Posterior cingulate gyrus (tissue), 11 donors: ENCODE results near the gene AKAP6.
A peak's percentile ranks its signal among the peaks of the same experiment; 100 is the strongest.

Experiments used
- DNase-seq, 10 donors: peaks; one replicate each; pipeline versions ENCODE4 v3.0.0 to v3.0.0-alpha.2; 2020 to 2021; ENCODE audit warnings: mixed read lengths in 3 of 10
- intact Hi-C: fragments of 100-400 bp; cut with DNase I; formaldehyde crosslinking; loops from one replicate; pipeline ENCODE4 v1.15.1; 2023

AKAP6 gene

GRCh38 chr14:32713856-32714255, 384.8 kb downstream of the AKAP6 start:
- no peak for DNase-seq
- intact Hi-C loops: loop anchor here (5.0 kb wide), 1 partner anchor 223 kb away; the partner anchor contains the start of gene NPAS3

- DNase-seq: no peak
- intact Hi-C loops: no loop called here
Measured at GRCh38 chr14:32719601-32720000, 390.5 kb downstream of the AKAP6 start.

GRCh38 chr14:32720927-32721326, 391.8 kb downstream of the AKAP6 start:
- DNase-seq: no peak
- intact Hi-C loops: no loop called here

GRCh38 chr14:32722631-32723183, 393.6 kb downstream of the AKAP6 start:
- DNase-seq: peak in 2 of 10 donors; percentile 43 to 60
- intact Hi-C loops: no loop called here

GRCh38 chr14:32724867-32725471, 395.9 kb downstream of the AKAP6 start:
- peak in 2 of 10 donors; percentile 40 to 84 for DNase-seq
- intact Hi-C loops: no loop called here

GRCh38 chr14:32726516-32726915, 397.4 kb downstream of the AKAP6 start:
- intact Hi-C loops: no loop called here
- DNase-seq: no peak

GRCh38 chr14:32727832-32728231, 398.7 kb downstream of the AKAP6 start:
- intact Hi-C loops: no loop called here
- DNase-seq: peak in 6 of 10 donors; percentile 30 to 85 (median 52)

- intact Hi-C loops: no loop called here
- no peak for DNase-seq
Measured at GRCh38 chr14:32728526-32728925, 399.4 kb downstream of the AKAP6 start.

GRCh38 chr14:32728976-32729375, 399.9 kb downstream of the AKAP6 start:
- DNase-seq: no peak

GRCh38 chr14:32731249-32731648, 402.2 kb downstream of the AKAP6 start:
- intact Hi-C loops: no loop called here
- DNase-seq: no peak

More at GRCh38 chr14:32728976-32729375, 399.9 kb downstream of the AKAP6 start:
- intact Hi-C loops: no loop called here

- DNase-seq: no peak
- intact Hi-C loops: no loop called here
Measured at GRCh38 chr14:32733015-32733414, 403.9 kb downstream of the AKAP6 start.

GRCh38 chr14:32734261-32734660, 405.2 kb downstream of the AKAP6 start:
- intact Hi-C loops: no loop called here
- DNase-seq: no peak

- intact Hi-C loops: no loop called here
Measured at GRCh38 chr14:32737621-32738020, 408.5 kb downstream of the AKAP6 start.

GRCh38 chr14:32738206-32738871, 409.2 kb downstream of the AKAP6 start:
- no peak for DNase-seq
- intact Hi-C loops: no loop called here

More at GRCh38 chr14:32737621-32738020, 408.5 kb downstream of the AKAP6 start:
- DNase-seq: no peak

- intact Hi-C loops: no loop called here
Measured at GRCh38 chr14:32744811-32745445, 415.8 kb downstream of the AKAP6 start.

GRCh38 chr14:32754209-32754608, 425.1 kb downstream of the AKAP6 start:
- intact Hi-C loops: no loop called here
- no peak for DNase-seq

More at GRCh38 chr14:32744811-32745445, 415.8 kb downstream of the AKAP6 start:
- DNase-seq: no peak

GRCh38 chr14:32756173-32756572, 427.1 kb downstream of the AKAP6 start:
- intact Hi-C loops: no loop called here
- DNase-seq: no peak

- peak in 1 of 10 donors; percentile 60 for DNase-seq
- intact Hi-C loops: no loop called here
Measured at GRCh38 chr14:32756775-32757174, 427.7 kb downstream of the AKAP6 start.

- intact Hi-C loops: no loop called here
- DNase-seq: no peak
Measured at GRCh38 chr14:32757568-32757967, 428.5 kb downstream of the AKAP6 start.

- intact Hi-C loops: no loop called here
Measured at GRCh38 chr14:32761381-32761968, 432.4 kb downstream of the AKAP6 start.

GRCh38 chr14:32762886-32763285, 433.8 kb downstream of the AKAP6 start:
- intact Hi-C loops: no loop called here
- DNase-seq: no peak

More at GRCh38 chr14:32761381-32761968, 432.4 kb downstream of the AKAP6 start:
- no peak for DNase-seq
